GM18526 (cell line): ENCODE data around the gene SNX30.

Source experiments
- POLR2A ChIP-seq: IDR thresholded peaks from 3 replicates; pipeline ENCODE4 v1.6.1; 2011; ENCODE audit not compliant: insufficient read length; ENCODE audit errors: extremely low read depth

The SNX30 gene

DNA sequence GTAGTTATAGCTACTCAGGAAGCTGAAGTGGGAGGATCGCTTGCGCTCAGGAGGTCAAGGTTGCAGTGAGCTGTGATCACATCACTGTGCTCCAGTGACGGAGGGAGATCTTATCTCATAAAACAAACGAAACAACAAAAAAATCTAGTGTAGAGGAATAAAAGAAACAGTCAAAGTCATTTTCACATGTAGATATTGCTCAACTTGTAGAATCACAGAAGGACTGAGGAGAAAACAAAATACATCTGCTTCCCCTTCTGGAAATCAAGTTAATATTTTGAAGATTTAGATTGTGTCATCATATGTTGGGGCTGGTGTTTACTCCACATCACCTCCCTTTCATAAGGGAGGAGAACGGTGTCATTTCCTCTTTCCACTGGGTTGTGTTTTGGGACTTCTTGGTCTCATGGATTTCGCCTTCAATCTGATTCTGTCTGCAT is 148.3 kb downstream of the SNX30 start:
- no peak for TF ChIP-seq POLR2A

DNA sequence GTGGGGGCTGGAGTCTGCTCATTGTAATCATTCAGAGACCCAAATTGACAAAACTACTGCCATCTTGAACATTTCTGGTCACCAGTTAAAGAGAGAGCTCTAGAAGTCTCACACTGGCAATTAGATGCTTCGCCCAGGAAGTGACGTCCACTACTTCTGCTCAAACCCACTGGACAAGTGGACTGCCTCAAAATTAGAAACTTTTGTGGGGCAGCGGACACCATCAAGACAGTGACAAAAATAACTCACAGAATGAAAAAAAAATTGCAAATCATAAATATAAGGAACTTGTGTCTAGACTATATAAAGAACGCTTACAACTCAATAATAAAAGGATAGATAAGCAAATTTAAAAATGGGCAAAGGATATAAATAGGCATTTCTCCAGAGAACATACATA is 149.9 kb downstream of the SNX30 start:
- TF ChIP-seq POLR2A, result no peak

DNA sequence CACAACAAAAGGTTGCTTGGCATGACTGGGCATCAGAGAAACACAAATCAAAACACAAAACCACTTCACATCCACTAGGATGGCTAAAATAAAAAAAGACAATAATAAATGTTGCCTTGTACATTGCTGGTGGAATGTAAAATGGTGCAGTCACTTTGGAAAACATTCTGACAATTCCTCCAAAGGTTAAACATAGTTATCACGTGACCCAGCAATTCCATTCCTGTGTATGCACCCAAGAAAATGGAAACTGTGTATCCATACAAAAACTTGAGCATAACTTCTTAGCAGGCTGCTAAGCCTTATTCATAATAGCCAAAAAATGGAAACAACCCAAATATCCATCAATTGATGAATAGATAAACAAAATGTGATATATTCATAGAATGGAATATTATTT is 150.3 kb downstream of the SNX30 start:
- no peak for TF ChIP-seq POLR2A

DNA sequence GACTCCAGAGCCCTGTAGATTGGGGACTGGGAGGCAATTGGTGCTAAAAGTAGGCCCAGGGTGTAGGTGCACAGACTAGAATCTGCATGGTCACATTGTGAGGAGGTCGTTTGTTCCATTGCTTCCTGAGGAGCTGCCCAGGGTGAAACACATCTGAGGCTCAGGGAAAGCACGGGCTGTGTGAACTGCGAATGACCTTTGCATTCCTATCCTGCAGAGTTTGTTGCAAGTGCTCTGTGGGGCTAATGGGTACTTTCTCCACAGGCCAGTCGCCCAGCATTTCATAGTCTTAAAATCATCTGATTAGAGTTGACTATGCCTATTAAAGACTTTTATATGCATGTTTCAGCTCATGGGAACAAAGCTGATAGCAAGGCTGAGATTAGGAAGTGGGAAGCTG is 154.5 kb downstream of the SNX30 start:
- TF ChIP-seq POLR2A, result no peak

DNA sequence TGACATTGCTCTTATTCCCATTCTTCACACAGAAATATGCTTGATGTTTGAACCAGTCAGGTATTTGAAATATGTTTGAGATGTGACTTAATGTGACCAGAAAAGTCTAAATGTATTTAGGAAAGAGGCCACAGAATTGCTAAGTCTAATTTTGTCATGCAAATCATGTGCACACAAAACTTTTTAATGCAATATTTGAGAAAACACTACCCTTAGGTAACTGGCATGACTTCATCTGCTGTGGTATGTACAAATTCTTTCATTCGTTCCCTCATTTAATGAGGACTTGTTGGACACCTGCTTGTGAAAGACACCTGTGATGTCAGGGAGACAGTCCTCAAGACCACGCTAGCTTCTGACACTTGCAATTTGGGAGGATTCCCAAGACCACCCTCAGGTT is 161.2 kb downstream of the SNX30 start:
- TF ChIP-seq POLR2A, result no peak

DNA sequence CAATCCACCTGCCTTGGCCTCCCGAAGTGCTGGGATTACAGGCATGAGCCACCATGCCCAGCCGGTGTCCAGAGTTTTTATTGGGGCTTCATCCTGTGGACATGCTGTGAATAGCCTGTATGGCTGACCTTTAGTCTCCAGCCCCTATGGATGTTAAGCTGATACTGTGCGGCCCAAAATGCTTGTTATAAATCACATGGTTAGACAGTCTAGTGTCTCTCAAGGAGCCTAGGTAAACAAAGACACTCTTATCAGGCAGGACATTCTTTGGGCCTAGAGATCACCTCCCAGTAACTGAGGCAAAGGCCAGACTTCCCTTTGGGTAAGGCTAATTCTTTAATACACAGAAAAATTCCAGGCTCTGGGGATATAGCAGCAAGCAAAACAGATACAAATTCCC is 162.1 kb downstream of the SNX30 start:
- no peak for TF ChIP-seq POLR2A

DNA sequence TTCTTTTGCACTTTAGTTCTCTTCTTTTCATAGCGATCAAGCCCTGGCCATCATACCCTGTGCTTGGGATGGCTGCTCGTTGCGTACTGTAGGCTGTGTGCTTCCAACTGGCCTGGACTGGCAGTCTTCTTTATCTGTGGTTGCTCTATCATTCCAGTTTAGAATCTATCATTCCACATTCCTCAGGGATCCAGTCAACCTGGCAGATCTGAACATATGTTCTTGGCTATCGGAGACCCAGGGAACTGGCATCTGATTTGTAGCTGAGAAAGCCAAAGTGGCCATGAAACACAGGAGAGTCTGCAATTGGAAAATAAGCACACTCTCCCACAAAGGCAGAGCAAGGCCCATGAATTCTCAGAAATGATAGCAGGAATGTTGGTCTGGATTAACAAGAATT is 162.8 kb downstream of the SNX30 start:
- TF ChIP-seq POLR2A, result no peak

DNA sequence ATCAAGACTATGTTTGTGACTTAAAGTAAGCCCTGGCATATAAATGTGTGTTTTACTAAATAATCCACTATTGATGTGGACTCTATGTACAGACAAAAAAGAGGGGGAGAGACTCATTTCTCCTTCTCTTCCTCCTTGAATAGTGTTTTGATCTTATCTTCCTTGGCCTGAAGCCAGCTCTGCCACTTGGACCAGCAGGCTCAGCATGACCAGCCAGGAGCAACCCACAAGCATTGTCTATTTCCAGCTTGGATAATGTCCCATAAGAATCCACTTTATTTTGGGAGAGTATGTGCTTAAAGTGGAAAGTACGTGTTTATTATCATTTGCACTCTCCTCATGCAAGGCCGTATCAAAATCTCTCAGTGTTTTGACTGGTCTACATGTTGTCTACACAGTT is 164.0 kb downstream of the SNX30 start:
- TF ChIP-seq POLR2A, result no peak

DNA sequence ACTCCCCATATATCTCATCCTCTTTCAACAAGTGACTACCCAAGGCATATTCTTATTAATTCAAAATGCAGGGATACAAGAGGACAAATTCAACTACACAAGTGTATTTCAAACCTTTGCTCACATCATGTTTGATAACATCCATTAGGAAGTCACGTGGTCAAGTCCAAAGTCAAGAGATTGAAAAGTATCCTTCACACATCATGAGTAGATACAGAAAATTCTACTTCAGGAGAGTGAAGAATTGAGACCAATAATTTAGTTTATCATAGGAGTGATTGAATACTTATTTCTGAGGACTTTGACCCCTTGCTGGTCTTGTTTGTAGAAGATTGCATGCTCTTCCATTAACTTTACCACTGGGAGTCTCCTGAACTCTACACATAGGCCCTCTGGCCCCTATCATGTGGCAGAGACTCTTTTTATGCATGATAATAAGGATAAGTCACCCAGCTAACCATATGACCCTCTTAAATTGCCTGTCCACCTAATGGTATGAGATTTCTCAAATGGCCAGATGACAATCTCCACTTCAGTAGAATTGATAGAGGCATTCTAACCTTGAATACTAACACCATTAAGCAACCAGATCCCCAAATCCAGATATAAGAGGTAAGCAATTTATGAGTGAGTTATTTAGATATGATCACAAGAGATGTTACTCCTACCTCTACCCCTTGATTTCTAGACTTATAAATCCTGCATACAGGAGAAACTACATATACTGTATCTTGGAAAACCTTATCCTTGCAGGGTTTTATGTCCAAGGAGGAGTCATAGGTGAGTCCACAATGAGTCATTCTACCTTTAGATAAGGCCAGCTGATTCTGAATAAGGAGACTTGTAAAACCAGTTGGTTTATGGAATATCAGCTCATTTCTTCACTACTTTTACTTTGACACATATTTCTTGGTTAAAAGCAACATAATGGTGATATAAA is 166.8 kb downstream of the SNX30 start:
- TF ChIP-seq POLR2A, result no peak

DNA sequence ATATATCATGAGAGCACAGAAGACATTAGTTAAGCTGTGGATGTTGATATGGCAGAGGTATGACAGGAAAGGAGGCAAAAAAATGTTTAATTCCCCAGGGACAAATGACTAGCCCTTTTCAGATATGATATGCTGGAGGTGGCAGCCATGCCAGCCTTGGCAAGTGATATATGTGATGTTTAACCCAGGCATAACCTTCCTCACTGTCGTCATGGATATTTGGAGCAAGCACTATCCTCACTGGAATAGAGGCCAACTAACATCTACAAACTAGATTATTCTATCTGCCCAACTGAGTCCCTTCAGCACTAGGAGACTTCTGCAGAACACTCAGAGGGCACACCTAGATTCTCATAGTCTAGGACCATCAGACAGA is 167.4 kb downstream of the SNX30 start:
- TF ChIP-seq POLR2A, result no peak

DNA sequence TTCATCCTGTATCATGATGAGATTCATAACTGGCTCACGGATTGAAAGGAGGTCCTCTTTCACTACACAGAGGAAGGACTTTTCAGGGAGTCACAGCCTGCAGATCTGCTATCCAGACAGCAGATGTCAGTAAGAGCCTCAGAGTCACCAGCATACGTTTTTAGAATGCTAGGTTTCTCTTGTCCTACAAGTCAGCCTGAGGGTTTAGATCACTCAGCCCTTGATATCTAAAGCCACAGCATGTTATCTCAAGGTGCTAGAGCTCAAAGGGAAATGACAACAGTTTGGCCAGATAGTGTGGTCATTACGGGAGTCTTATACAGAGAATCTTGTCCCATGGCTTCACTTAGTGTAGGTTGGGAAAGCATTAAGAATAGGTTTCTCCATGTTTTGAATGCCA is 171.0 kb downstream of the SNX30 start:
- TF ChIP-seq POLR2A, result no peak
